Astrocyte (in vitro differentiated cells and primary cell): Measurements from ENCODE around the gene UBE3C. TPM values are rescaled to one million over a fixed set of nuclear protein-coding genes. Genes with fewer than 3 reads are reported as not detected.

ENCODE experiments used
- DNase-seq: peaks from one replicate; pipeline ENCODE4 v3.0.0-alpha.2; 2010; ENCODE audit warnings: low read depth
- FAIRE-seq: peaks from 2 replicates; lab custom pipeline; 2011; peaks lifted over from hg19 to GRCh38; lab: Jason Lieb, UNC
- H2AFZ ChIP-seq: 2 replicates; pipeline ENCODE4 v1.6.0; 2012; ENCODE audit warnings: low read depth, low read length, inconsistent platforms
- H3K27ac ChIP-seq: 2 replicates; pipeline ENCODE4 v1.5.1; 2011; ENCODE audit warnings: low read depth, low read length, inconsistent platforms
- H3K27me3 ChIP-seq: 2 replicates; pipeline ENCODE4 v1.6.0; 2011; ENCODE audit warnings: low read length, inconsistent platforms; ENCODE audit not compliant: insufficient read depth
- H3K36me3 ChIP-seq: 2 replicates; pipeline ENCODE4 v1.5.1; 2011; ENCODE audit warnings: low read length, inconsistent platforms; ENCODE audit not compliant: insufficient read depth
- H3K4me1 ChIP-seq: 2 replicates; pipeline ENCODE4 v1.5.1; 2011; ENCODE audit warnings: low read length, inconsistent platforms; ENCODE audit not compliant: insufficient read depth
- H3K4me2 ChIP-seq: 2 replicates; pipeline ENCODE4 v1.6.0; 2012; ENCODE audit warnings: low read length, inconsistent platforms
- H3K4me3 ChIP-seq: 2 replicates; pipeline ENCODE4 v1.5.1; 2011; ENCODE audit warnings: low read depth, mild to moderate bottlenecking, low read length, inconsistent platforms; ENCODE audit not compliant: insufficient read depth
- H3K79me2 ChIP-seq: 2 replicates; pipeline ENCODE4 v1.6.0; 2012; ENCODE audit warnings: mild to moderate bottlenecking, low read length, inconsistent platforms; ENCODE audit not compliant: insufficient read depth
- H3K9ac ChIP-seq: 2 replicates; pipeline ENCODE4 v1.6.0; 2012; ENCODE audit warnings: mild to moderate bottlenecking, low read length, inconsistent platforms
- H3K9me3 ChIP-seq: 2 replicates; pipeline ENCODE4 v1.5.1; 2012; ENCODE audit warnings: low read depth, mild to moderate bottlenecking, low read length, inconsistent platforms; ENCODE audit not compliant: insufficient read depth
- H4K20me1 ChIP-seq: 2 replicates; pipeline ENCODE4 v1.6.0; 2012; ENCODE audit warnings: low read length, inconsistent platforms; ENCODE audit not compliant: insufficient read depth
- H3K27ac Mint-ChIP-seq: one replicate; pipeline ENCODE4 v1.8.0; 2021; ENCODE audit warnings: mild to moderate bottlenecking, mixed read lengths; ENCODE audit not compliant: unreplicated experiment
- H3K27me3 Mint-ChIP-seq: one replicate; pipeline ENCODE4 v1.8.0; 2021; ENCODE audit warnings: low read depth, mixed read lengths; ENCODE audit not compliant: unreplicated experiment
- H3K36me3 Mint-ChIP-seq: one replicate; pipeline ENCODE4 v1.8.0; 2021; ENCODE audit warnings: low read depth, mixed read lengths; ENCODE audit not compliant: unreplicated experiment
- H3K4me1 Mint-ChIP-seq: one replicate; pipeline ENCODE4 v1.8.0; 2021; ENCODE audit warnings: low read depth, mixed read lengths; ENCODE audit not compliant: unreplicated experiment
- H3K4me3 Mint-ChIP-seq: one replicate; pipeline ENCODE4 v1.8.0; 2021; ENCODE audit warnings: mild to moderate bottlenecking, moderate library complexity, mixed read lengths; ENCODE audit not compliant: unreplicated experiment
- H3K9me3 Mint-ChIP-seq: one replicate; pipeline ENCODE4 v1.8.0; 2021; ENCODE audit warnings: mild to moderate bottlenecking, mixed read lengths; ENCODE audit not compliant: unreplicated experiment
- CTCF ChIP-seq: IDR thresholded peaks from 2 replicates; pipeline ENCODE4 v1.5.1; 2011; ENCODE audit warnings: low read depth, mild to moderate bottlenecking, inconsistent platforms, low read length, moderate library complexity; ENCODE audit not compliant: insufficient read depth
- EZH2 ChIP-seq: IDR thresholded peaks from 2 replicates; pipeline ENCODE4 v1.6.1; 2012; ENCODE audit warnings: mild to moderate bottlenecking, low read length, inconsistent platforms; ENCODE audit not compliant: insufficient read depth
- total RNA-seq: library from RNA; stranded (reverse); gene quantifications from 2 replicates; pipeline ENCODE4 v1.2.1, GENCODE V29; 2021

The UBE3C gene
- total RNA-seq, 1 donor from 2014 or later: 76.9 TPM

DNA sequence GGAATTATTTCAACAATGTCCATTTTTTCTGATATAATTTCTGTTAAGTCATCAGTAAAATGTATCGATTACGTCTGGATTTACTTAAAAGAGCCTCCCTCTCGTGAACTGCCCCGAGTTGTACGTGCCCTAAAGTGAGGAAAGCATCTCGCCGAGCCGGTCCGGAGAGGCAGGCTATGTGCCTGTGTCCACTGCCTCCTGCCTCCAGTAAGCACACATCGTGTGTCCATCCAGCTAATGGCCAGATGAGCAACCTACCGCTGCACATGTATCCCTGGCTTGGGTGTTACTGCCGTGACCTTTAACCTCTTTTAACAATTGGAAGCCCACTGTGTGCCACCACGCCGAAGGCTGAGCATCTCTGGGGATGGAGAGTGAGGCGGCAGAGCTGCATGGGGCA lies 174.9 kb downstream of the UBE3C start:
- H3K4me3 Mint-ChIP-seq: no peak overlapping the region
- H3K4me3 ChIP-seq: no peak overlapping the region
- no peaks in the 10 kb centered on the region for H3K36me3 ChIP-seq
- H3K9ac ChIP-seq: no peak overlapping the region
- no peak overlapping the region for H3K27ac ChIP-seq
- FAIRE-seq (no peak), DNase-seq (no peak)
- H4K20me1 ChIP-seq: no peaks in the 10 kb centered on the region
- peaks cover 30% of the 10 kb centered on the region for H3K4me1 Mint-ChIP-seq
- H3K9me3 ChIP-seq: no peaks in the 10 kb centered on the region
- H3K4me2 ChIP-seq: no peak overlapping the region
- no peaks in the 10 kb centered on the region for H3K27me3 ChIP-seq
- no peaks in the 10 kb centered on the region for H3K9me3 Mint-ChIP-seq
- peaks cover 28% of the 10 kb centered on the region for H3K4me1 ChIP-seq
- H3K36me3 Mint-ChIP-seq: peaks cover 2% of the 10 kb centered on the region
- H3K79me2 ChIP-seq: no peaks in the 10 kb centered on the region
- TF ChIP-seq CTCF (no peak), EZH2 (no peak)
- no peak overlapping the region for H2AFZ ChIP-seq
- H3K27ac Mint-ChIP-seq: peak overlapping the region; percentile 34
- no peaks in the 10 kb centered on the region for H3K27me3 Mint-ChIP-seq

GRCh38 chr7:157318015-157318706 lies 179.4 kb downstream of the UBE3C start:
- Histone ChIP-seq H2AFZ (peak overlapping the region; percentile 60), H3K4me1 (peaks cover 7% of the 10 kb centered on the region), H3K4me2 (peak overlapping the region; percentile 51), H3K79me2 (no peaks in the 10 kb centered on the region), H3K36me3 (no peaks in the 10 kb centered on the region), H3K27ac (peak overlapping the region; percentile 52), H4K20me1 (no peaks in the 10 kb centered on the region), H3K4me3 (no peak overlapping the region), H3K9me3 (no peaks in the 10 kb centered on the region), H3K9ac (peak overlapping the region; percentile 60), H3K27me3 (no peaks in the 10 kb centered on the region)
- no peaks in the 10 kb centered on the region for H3K9me3 Mint-ChIP-seq
- H3K27me3 Mint-ChIP-seq: no peaks in the 10 kb centered on the region
- FAIRE-seq (no peak), DNase-seq (peak; percentile 45)
- H3K27ac Mint-ChIP-seq: peak overlapping the region; percentile 77
- H3K4me1 Mint-ChIP-seq: peaks cover 8% of the 10 kb centered on the region
- H3K36me3 Mint-ChIP-seq: no peaks in the 10 kb centered on the region
- H3K4me3 Mint-ChIP-seq: no peak overlapping the region
- TF ChIP-seq EZH2: no peak
- no peak for TF ChIP-seq CTCF

Other genes with a start within 250 kb of the UBE3C start
- gene LMBR1, start 245.7 kb upstream of the UBE3C start, total RNA-seq: 49.2 and 49.7 TPM in 2 replicates
- 19.2 and 19.7 TPM in 2 replicates for gene NOM1, start 189.2 kb upstream of the UBE3C start, total RNA-seq
- not detected in 2 replicates for gene MNX1, start 128.3 kb upstream of the UBE3C start, total RNA-seq
- 158 and 179 TPM in 2 replicates for gene DNAJB6, start 198.1 kb downstream of the UBE3C start, total RNA-seq